Keratinocyte (primary cell): ENCODE measurements around the gene CCDC12. TPM values are rescaled to one million over a fixed set of nuclear protein-coding genes. Genes with fewer than 3 reads are reported as not detected.

ENCODE experiments used
- DNase-seq: peaks from one replicate; pipeline ENCODE4 v3.0.0-alpha.2; 2011; ENCODE audit warnings: low read depth, missing footprints, low spot score
- FAIRE-seq: peaks from 2 replicates; lab custom pipeline; 2011; peaks lifted over from hg19 to GRCh38; lab: Jason Lieb, UNC
- H2AFZ ChIP-seq: 2 replicates; pipeline ENCODE4 v1.6.0; 2012; ENCODE audit warnings: low read length, control low read depth, inconsistent platforms; ENCODE audit not compliant: control insufficient read depth
- H3K27ac ChIP-seq: 2 replicates; pipeline ENCODE4 v1.5.1; 2011; ENCODE audit warnings: low read length; ENCODE audit not compliant: control insufficient read depth, insufficient read depth
- H3K27me3 ChIP-seq: 3 replicates; pipeline ENCODE4 v1.6.0; 2011; ENCODE audit warnings: low read length; ENCODE audit not compliant: control insufficient read depth, insufficient read depth; ENCODE audit errors: extremely low read depth
- H3K36me3 ChIP-seq, 2 experiments: 2 replicates in 1 of 2; 3 replicates in 1 of 2; pipeline ENCODE4 v1.5.1; 2011; ENCODE audit warnings: low read length in 2 of 2, mild to moderate bottlenecking in 1 of 2; ENCODE audit not compliant: control insufficient read depth in 2 of 2, insufficient read depth in 2 of 2; ENCODE audit errors: extremely low read depth in 1 of 2
- H3K4me1 ChIP-seq: 3 replicates; pipeline ENCODE4 v1.5.1; 2011; ENCODE audit warnings: low read length; ENCODE audit not compliant: control insufficient read depth, insufficient read depth; ENCODE audit errors: extremely low read depth
- H3K4me2 ChIP-seq: 3 replicates; pipeline ENCODE4 v1.6.0; 2011; ENCODE audit warnings: low read depth, low read length; ENCODE audit not compliant: control insufficient read depth, insufficient read depth; ENCODE audit errors: extremely low read depth
- H3K4me3 ChIP-seq, 3 experiments: fragments of 200-600 bp in 1 of 3; sonication (generic) in 1 of 3; 2 replicates in 2 of 3; 3 replicates in 1 of 3; pipeline ENCODE4 v1.5.1; 2011 to 2016; ENCODE audit warnings: low read length in 3 of 3, mild to moderate bottlenecking in 3 of 3, control low read depth in 2 of 3, inconsistent platforms in 1 of 3, low read depth in 1 of 3, mixed read lengths in 1 of 3, mixed run types in 1 of 3, moderate library complexity in 1 of 3; ENCODE audit not compliant: control insufficient read depth in 2 of 3, insufficient read depth in 2 of 3; ENCODE audit errors: extremely low read depth in 1 of 3
- H3K79me2 ChIP-seq: 2 replicates; pipeline ENCODE4 v1.6.0; 2012; ENCODE audit warnings: low read length; ENCODE audit not compliant: control insufficient read depth, insufficient read depth
- H3K9ac ChIP-seq: 3 replicates; pipeline ENCODE4 v1.6.0; 2011; ENCODE audit warnings: low read length; ENCODE audit not compliant: control insufficient read depth, insufficient read depth; ENCODE audit errors: extremely low read depth
- H3K9me1 ChIP-seq: 3 replicates; pipeline ENCODE4 v1.6.0; 2011; ENCODE audit warnings: low read length; ENCODE audit not compliant: control insufficient read depth, insufficient read depth; ENCODE audit errors: extremely low read depth
- H3K9me3 ChIP-seq: 2 replicates; pipeline ENCODE4 v1.5.1; 2012; ENCODE audit warnings: low read depth, low read length; ENCODE audit not compliant: control insufficient read depth
- H4K20me1 ChIP-seq: 3 replicates; pipeline ENCODE4 v1.6.0; 2011; ENCODE audit warnings: low read length; ENCODE audit not compliant: control insufficient read depth, insufficient read depth; ENCODE audit errors: extremely low read depth
- CTCF ChIP-seq, 3 experiments: IDR thresholded peaks in 1 of 3; conservative IDR thresholded peaks in 1 of 3; optimal IDR thresholded peaks in 1 of 3; 2 replicates in 2 of 3; 3 replicates in 1 of 3; pipeline versions ENCODE3 to v1.5.1; 2011; ENCODE audit warnings: low read length in 3 of 3, mild to moderate bottlenecking in 3 of 3, moderate library complexity in 2 of 3, control low read depth in 1 of 3, inconsistent platforms in 1 of 3; ENCODE audit not compliant: insufficient read depth in 2 of 3; ENCODE audit errors: extremely low read depth in 1 of 3
- EZH2 ChIP-seq: IDR thresholded peaks from one replicate; pipeline ENCODE4 v1.6.1; 2012; ENCODE audit warnings: inconsistent platforms, mild to moderate bottlenecking, low read length, moderate library complexity
- dilution Hi-C: fragments of 300-500 bp; cut with MboI; formaldehyde crosslinking; loops from one replicate; pipeline ENCODE4 v1.7.0; 2020; ENCODE audit warnings: low sequenced_read_pairs; ENCODE audit not compliant: extremely low pct_ligation_motif_present
- polyA plus RNA-seq, 5 experiments: library from polyadenylated mRNA; depleted of rRNA in 3 of 5; stranded (reverse) in 3 of 5; stranded (forward) in 1 of 5; unstranded in 1 of 5; fragments of >200 nt; gene quantifications; 1 replicate in 1 of 5; 2 replicates in 3 of 5; 3 replicates in 1 of 5; pipeline versions ENCODE4 v1.2.1 to v1.2.3, GENCODE V29; 2011 to 2012; ENCODE audit warnings: missing spikeins in 2 of 5, low read depth in 1 of 5, low replicate concordance in 1 of 5

CCDC12 gene
- polyA plus RNA-seq, 1 donor (not counting 4 experiments of a cell fraction or from before 2014, with no cell fraction given): 27.5 TPM

- no peak overlapping the region for H3K4me2 ChIP-seq
- no peak overlapping the region for H3K27ac ChIP-seq
- TF ChIP-seq CTCF (optimal IDR thresholded peaks at IDR 0.05 in 1 of 3, IDR thresholded peaks at IDR 0.05 in 1 of 3, conservative IDR thresholded peaks at IDR 0.05 in 1 of 3; ENCODE audit: extremely low read depth in 1 of 3, insufficient read depth in 2 of 3, low read length in 3 of 3) (no peak), EZH2 (no peak)
- H4K20me1 ChIP-seq: no peaks in the 10 kb centered on the region
- no peak overlapping the region for H2AFZ ChIP-seq
- FAIRE-seq (no peak), DNase-seq (no peak)
- no peaks in the 10 kb centered on the region for H3K79me2 ChIP-seq
- dilution Hi-C loops: no loop called here
- no peaks in the 10 kb centered on the region for H3K9me1 ChIP-seq
- peaks cover 59% of the 10 kb centered on the region for H3K27me3 ChIP-seq
- no peaks in the 10 kb centered on the region for H3K36me3 ChIP-seq
- H3K9me3 ChIP-seq: no peaks in the 10 kb centered on the region
- no peak overlapping the region for H3K9ac ChIP-seq
- H3K4me3 ChIP-seq: no peak overlapping the region
- no peaks in the 10 kb centered on the region for H3K4me1 ChIP-seq
These were observed 95.5 kb downstream of the CCDC12 start for GRCh38 chr3:46880884-46881595.

- no peak for FAIRE-seq
- H2AFZ ChIP-seq: no peak overlapping the region
- no peaks in the 10 kb centered on the region for H3K4me1 ChIP-seq
- no peaks in the 10 kb centered on the region for H3K9me3 ChIP-seq
- H3K4me3 ChIP-seq: no peak overlapping the region
- H3K27ac ChIP-seq: no peak overlapping the region
- H3K27me3 ChIP-seq: peaks cover 51% of the 10 kb centered on the region
- no peaks in the 10 kb centered on the region for H3K9me1 ChIP-seq
- DNase-seq: peak; percentile 15
- no peak overlapping the region for H3K4me2 ChIP-seq
- H3K79me2 ChIP-seq: no peaks in the 10 kb centered on the region
- no peaks in the 10 kb centered on the region for H4K20me1 ChIP-seq
- TF ChIP-seq CTCF (optimal IDR thresholded peaks at IDR 0.05 in 1 of 3, IDR thresholded peaks at IDR 0.05 in 1 of 3, conservative IDR thresholded peaks at IDR 0.05 in 1 of 3; ENCODE audit: extremely low read depth in 1 of 3, insufficient read depth in 2 of 3, low read length in 3 of 3): no peak
- TF ChIP-seq EZH2: no peak
- no peaks in the 10 kb centered on the region for H3K36me3 ChIP-seq
- dilution Hi-C loops: no loop called here
- no peak overlapping the region for H3K9ac ChIP-seq
These were observed 97.6 kb downstream of the CCDC12 start for GRCh38 chr3:46878781-46879436.
